Esophagus muscularis mucosa (tissue), 4 donors: ENCODE results near the gene ACO2. TPM values are rescaled to one million over a fixed set of nuclear protein-coding genes. Genes with fewer than 3 reads are reported as not detected.
A peak's percentile ranks its signal among the peaks of the same experiment; 100 is the strongest.

Experiments used
- DNase-seq: peaks from one replicate; pipeline ENCODE4 v3.0.0-alpha.2; 2017; ENCODE audit errors: extremely low spot score
- H3K27ac ChIP-seq, 4 donors: fragments of 200-600 bp; sonication (generic); replicated peaks in 1 of 4; 1 replicate in 3 of 4; 2 replicates in 1 of 4; pipeline ENCODE4 v1.5.1; 2016 to 2019; ENCODE audit warnings: mild to moderate bottlenecking in 1 of 4
- H3K27me3 ChIP-seq, 4 donors: fragments of 200-600 bp; sonication (generic); one replicate each; pipeline versions ENCODE4 v1.5.1 to v1.6.0; 2016 to 2019
- H3K36me3 ChIP-seq, 4 donors: fragments of 200-600 bp; sonication (generic); one replicate each; pipeline ENCODE4 v1.5.1; 2016 to 2019
- H3K4me1 ChIP-seq, 4 donors: fragments of 200-600 bp; sonication (generic); one replicate each; pipeline ENCODE4 v1.5.1; 2016 to 2019
- H3K4me3 ChIP-seq, 4 donors: fragments of 200-600 bp; sonication (generic); 1 replicate in 2 of 4; 2 replicates in 2 of 4; pipeline ENCODE4 v1.5.1; 2016 to 2019; ENCODE audit warnings: mild to moderate bottlenecking in 4 of 4, moderate library complexity in 1 of 4
- H3K9me3 ChIP-seq, 4 donors: fragments of 200-600 bp; sonication (generic); 1 replicate in 3 of 4; 2 replicates in 1 of 4; pipeline ENCODE4 v1.5.1; 2016 to 2019
- CTCF ChIP-seq, 3 experiments: fragments of 200-600 bp in 2 of 3; fragments of 450-650 bp in 1 of 3; sonication (generic) in 2 of 3; IDR thresholded peaks; one replicate each; pipeline ENCODE4 v1.5.1; 2017 to 2019; ENCODE audit warnings: antibody characterized with exemption in 3 of 3, mild to moderate bottlenecking in 2 of 3, moderate library complexity in 1 of 3
- EP300 ChIP-seq: sonication (generic); formaldehyde crosslinking; IDR thresholded peaks from one replicate; pipeline ENCODE4 v1.6.1; 2017; ENCODE audit warnings: antibody characterized with exemption
- POLR2A ChIP-seq: fragments of 450-650 bp; IDR thresholded peaks from one replicate; pipeline ENCODE4 v1.6.1; 2017; ENCODE audit warnings: antibody characterized with exemption, moderate library complexity, mild to moderate bottlenecking, low read depth
- POLR2AphosphoS5 ChIP-seq, 2 donors: sonication (generic); formaldehyde crosslinking; IDR thresholded peaks; one replicate each; pipeline ENCODE4 v1.6.1; 2017; ENCODE audit warnings: antibody characterized with exemption in 2 of 2
- WGBS: methylation state at CpG from one replicate; pipeline ENCODE4 v1.1.5; 2018; 5-methylcytosine and 5-hydroxymethylcytosine counted together
- intact Hi-C: fragments of 100-400 bp; cut with DNase I; formaldehyde crosslinking; loops from one replicate; pipeline ENCODE4 v1.15.1; 2023
- total RNA-seq, 4 donors: library from RNA; depleted of rRNA; stranded (reverse); fragments of >200 nt; gene quantifications; one replicate each; pipeline versions ENCODE4 v1.1.0 to v1.2.1, GENCODE V29; 2016

The ACO2 gene
- total RNA-seq, 4 donors from 2014 or later = 141 to 214 (median 166) TPM

- peak overlapping the region; percentile 74 to 76 (median 75) for H3K27ac ChIP-seq
- intact Hi-C loops = no loop called here
- H3K9me3 ChIP-seq = no peaks in the 10 kb centered on the region
- WGBS = 100% methylated on average over 2 of the region's 5 CpGs
- H3K4me3 ChIP-seq = peak overlapping the region; percentile 46 to 60 (median 48)
- H3K27me3 ChIP-seq = no peaks in the 10 kb centered on the region
- no peak for DNase-seq
- peaks cover 37 to 82% (median 78%) of the 10 kb centered on the region in 4 donors for H3K4me1 ChIP-seq
- no peak for TF ChIP-seq EP300
- TF ChIP-seq POLR2AphosphoS5 (IDR thresholded peaks at IDR 0.05) = no peak
- TF ChIP-seq POLR2A = no peak
- TF ChIP-seq CTCF (IDR thresholded peaks at IDR 0.05) = no peak
- peaks cover 0 to 3% (median 0%) of the 10 kb centered on the region in 4 donors for H3K36me3 ChIP-seq
These were observed 92.9 kb downstream of the ACO2 start for GRCh38 chr22:41561788-41562187.

GRCh38 chr22:41562461-41562860 lies 93.5 kb downstream of the ACO2 start:
- WGBS = 79% methylated on average over 4 of the region's 4 CpGs
- Histone ChIP-seq H3K4me1 (peaks cover 36 to 82% (median 76%) of the 10 kb centered on the region in 4 donors), H3K4me3 (no peak overlapping the region), H3K27me3 (no peaks in the 10 kb centered on the region), H3K27ac (peak overlapping the region; percentile 51 to 76 (median 74)), H3K9me3 (no peaks in the 10 kb centered on the region), H3K36me3 (peaks cover 0 to 3% (median 0%) of the 10 kb centered on the region in 4 donors)
- no peak for DNase-seq
- TF ChIP-seq POLR2AphosphoS5 (IDR thresholded peaks at IDR 0.05) = no peak
- TF ChIP-seq CTCF (IDR thresholded peaks at IDR 0.05) = no peak
- no peak for TF ChIP-seq EP300
- TF ChIP-seq POLR2A = no peak
- intact Hi-C loops = no loop called here

GRCh38 chr22:41563051-41563711 lies 94.3 kb downstream of the ACO2 start:
- no peak for DNase-seq
- Histone ChIP-seq H3K27me3 (no peaks in the 10 kb centered on the region), H3K9me3 (no peaks in the 10 kb centered on the region), H3K27ac (peak overlapping the region; percentile 51 to 76 (median 74)), H3K4me1 (peaks cover 28 to 78% (median 69%) of the 10 kb centered on the region in 4 donors), H3K36me3 (peaks cover 0 to 3% (median 0%) of the 10 kb centered on the region in 4 donors), H3K4me3 (no peak overlapping the region)
- intact Hi-C loops = no loop called here
- WGBS = 44% methylated on average over 8 of the region's 10 CpGs
- no peak for TF ChIP-seq CTCF (IDR thresholded peaks at IDR 0.05)
- TF ChIP-seq POLR2AphosphoS5 (IDR thresholded peaks at IDR 0.05) = peak; percentile 9 to 15
- no peak for TF ChIP-seq EP300
- no peak for TF ChIP-seq POLR2A

- H3K27ac ChIP-seq = peak overlapping the region; percentile 56 to 74 (median 66)
- WGBS = 87% methylated on average over 8 of the region's 8 CpGs
- no peaks in the 10 kb centered on the region for H3K27me3 ChIP-seq
- H3K4me1 ChIP-seq = peaks cover 27 to 73% (median 66%) of the 10 kb centered on the region in 4 donors
- intact Hi-C loops = no loop called here
- DNase-seq = no peak
- H3K4me3 ChIP-seq = no peak overlapping the region
- H3K36me3 ChIP-seq = peaks cover 0 to 3% (median 0%) of the 10 kb centered on the region in 4 donors
- H3K9me3 ChIP-seq = no peaks in the 10 kb centered on the region
- no peak for TF ChIP-seq POLR2A
- no peak for TF ChIP-seq EP300
- TF ChIP-seq POLR2AphosphoS5 (IDR thresholded peaks at IDR 0.05) = no peak
- TF ChIP-seq CTCF (IDR thresholded peaks at IDR 0.05) = no peak
These were observed 95.6 kb downstream of the ACO2 start for GRCh38 chr22:41564563-41564962.
